DLD1 (cell line): Measurements from ENCODE around the gene DALRD3.
"Not testable (repeated sequence)": the region's sequence is repeated elsewhere in the genome, so short reads cannot be mapped to it uniquely, and the experiment has no call there.

Experiments used
- in situ Hi-C: cut with HindIII; loops from 2 replicates; pipeline ENCODE4 v1.10.0; 2017; ENCODE audit warnings: low sequenced_read_pairs

The DALRD3 gene

GRCh38 chr3:49021813-49022687, 3.7 kb upstream of the DALRD3 start, which contains the start of gene NDUFAF3:
Gene NDUFAF3 (plus strand): TSS chr3:49022121. CDS start chr3:49022145, 24 bp downstream.
- in situ Hi-C loops, result no loop called here

GRCh38 chr3:49021213-49021812, 2.9 kb upstream of the DALRD3 start:
- in situ Hi-C loops, result no loop called here

- in situ Hi-C loops, result no loop called here
These were observed 2.2 kb upstream of the DALRD3 start for GRCh38 chr3:49020330-49021212.

GRCh38 chr3:49019941-49020329, 1.6 kb upstream of the DALRD3 start:
- in situ Hi-C loops, result no loop called here

- in situ Hi-C loops, result no loop called here
These were observed 277 bp upstream of the DALRD3 start for GRCh38 chr3:49018707-49019006.

GRCh38 chr3:49017229-49017970, 980 bp downstream of the DALRD3 start:
- in situ Hi-C loops, result no loop called here

GRCh38 chr3:49016414-49017228, 1.8 kb downstream of the DALRD3 start:
- in situ Hi-C loops, result no loop called here

GRCh38 chr3:49015765-49016164, 2.6 kb downstream of the DALRD3 start:
- in situ Hi-C loops, result no loop called here

- in situ Hi-C loops, result no loop called here
These were observed 3.3 kb downstream of the DALRD3 start for GRCh38 chr3:49015072-49015471.

GRCh38 chr3:49013738-49014660, 4.4 kb downstream of the DALRD3 start:
- in situ Hi-C loops, result no loop called here

- in situ Hi-C loops, result no loop called here
These were observed 5.2 kb downstream of the DALRD3 start for GRCh38 chr3:49013113-49013737.

- in situ Hi-C loops, result no loop called here
These were observed 5.9 kb downstream of the DALRD3 start for GRCh38 chr3:49012441-49013017.

GRCh38 chr3:49009396-49009795, 9.0 kb downstream of the DALRD3 start:
- in situ Hi-C loops, result no loop called here

GRCh38 chr3:49008627-49009026, 9.8 kb downstream of the DALRD3 start:
- in situ Hi-C loops, result not testable (repeated sequence)

GRCh38 chr3:49007771-49008528, 10.4 kb downstream of the DALRD3 start:
- in situ Hi-C loops, result no loop called here

GRCh38 chr3:49007068-49007770, 11.2 kb downstream of the DALRD3 start, which contains the start of gene WDR6:
Gene WDR6 (plus strand): TSS chr3:49007391. CDS start chr3:49007432, 41 bp downstream.
- in situ Hi-C loops, result no loop called here
